ENCODE measurements around the gene WNT6. TPM values are rescaled to one million over a fixed set of nuclear protein-coding genes. Genes with fewer than 3 reads are reported as not detected.
A peak's percentile ranks its signal among the peaks of the same experiment; 100 is the strongest.

WNT6 gene
- not detected for total RNA-seq

- Histone ChIP-seq H3K36me3 (ENCODE audit: control insufficient read depth in 3 of 3, insufficient read depth in 3 of 3, low read length in 3 of 3) (no peaks in the 10 kb centered on the region), H3K4me1 (ENCODE audit: control insufficient read depth in 3 of 3, insufficient read depth in 3 of 3, low read length in 3 of 3) (peaks cover 11 to 23% (median 12%) of the 10 kb centered on the region in 3 donors), H3K9ac (ENCODE audit: low read depth in 1 of 3, low read length in 3 of 3) (peak within 1 kb of the TSS in 2 of 3 donors; percentile 10 to 57), H3K9me3 (ENCODE audit: control insufficient read depth in 3 of 3, low read length in 3 of 3) (no peaks in the 10 kb centered on the region), H3K27me3 (ENCODE audit: control insufficient read depth in 3 of 3, insufficient read depth in 3 of 3, low read length in 3 of 3) (peaks cover 44 to 63% (median 50%) of the 10 kb centered on the region in 3 donors), H3K27ac (ENCODE audit: low read depth, low read length) (no peak within 1 kb of the TSS), H3K4me3 (ENCODE audit: low read length in 3 of 3) (peak within 1 kb of the TSS; percentile 8 to 60 (median 48))
Observed at GRCh38 chr2:218859556-218859987, at the start of gene WNT6. WNT6 (plus strand) TSS chr2:218859805; CDS start chr2:218860038, 233 bp downstream.

- Histone ChIP-seq H3K9ac (ENCODE audit: low read depth in 1 of 3, low read length in 3 of 3) (no peak overlapping the region), H3K36me3 (ENCODE audit: control insufficient read depth in 3 of 3, insufficient read depth in 3 of 3, low read length in 3 of 3) (peaks cover 26 to 36% (median 27%) of the 10 kb centered on the region in 3 donors), H3K4me1 (ENCODE audit: control insufficient read depth in 3 of 3, insufficient read depth in 3 of 3, low read length in 3 of 3) (peaks cover 14 to 22% (median 21%) of the 10 kb centered on the region in 3 donors), H3K27ac (ENCODE audit: low read depth, low read length) (no peak overlapping the region), H3K9me3 (ENCODE audit: control insufficient read depth in 3 of 3, low read length in 3 of 3) (no peaks in the 10 kb centered on the region), H3K4me3 (ENCODE audit: low read length in 3 of 3) (no peak overlapping the region), H3K27me3 (ENCODE audit: control insufficient read depth in 3 of 3, insufficient read depth in 3 of 3, low read length in 3 of 3) (no peaks in the 10 kb centered on the region)
Observed at GRCh38 chr2:218810256-218810655, 49.3 kb upstream of the WNT6 start.

DNA sequence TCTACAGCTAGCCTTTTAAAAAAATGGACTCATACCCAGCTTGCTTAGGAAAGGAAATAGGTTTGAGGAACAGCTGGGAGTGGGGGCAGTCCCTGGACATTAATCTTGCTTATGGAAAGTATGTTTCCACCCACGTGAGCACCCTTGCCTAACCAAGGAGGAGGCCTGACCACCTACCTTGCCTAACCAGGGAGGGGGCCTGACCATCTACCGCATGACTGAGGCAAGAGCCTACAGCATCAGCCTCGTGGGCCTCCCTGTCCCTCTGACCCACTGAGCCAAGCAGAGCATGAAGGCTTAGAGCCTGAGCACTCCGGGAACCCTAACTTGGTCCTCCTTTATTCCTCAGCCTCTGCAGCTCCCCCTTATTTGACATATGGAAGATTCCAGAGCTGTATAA is 48.2 kb upstream of the WNT6 start:
- Histone ChIP-seq H3K9ac (ENCODE audit: low read depth in 1 of 3, low read length in 3 of 3) (no peak overlapping the region), H3K36me3 (ENCODE audit: control insufficient read depth in 3 of 3, insufficient read depth in 3 of 3, low read length in 3 of 3) (peaks cover 31 to 43% (median 32%) of the 10 kb centered on the region in 3 donors), H3K4me1 (ENCODE audit: control insufficient read depth in 3 of 3, insufficient read depth in 3 of 3, low read length in 3 of 3) (peaks cover 12 to 23% (median 16%) of the 10 kb centered on the region in 3 donors), H3K27me3 (ENCODE audit: control insufficient read depth in 3 of 3, insufficient read depth in 3 of 3, low read length in 3 of 3) (no peaks in the 10 kb centered on the region), H3K4me3 (ENCODE audit: low read length in 3 of 3) (no peak overlapping the region), H3K9me3 (ENCODE audit: control insufficient read depth in 3 of 3, low read length in 3 of 3) (no peaks in the 10 kb centered on the region), H3K27ac (ENCODE audit: low read depth, low read length) (no peak overlapping the region)

GRCh38 chr2:218812096-218812815 is 47.3 kb upstream of the WNT6 start:
- Histone ChIP-seq H3K9ac (ENCODE audit: low read depth in 1 of 3, low read length in 3 of 3) (no peak overlapping the region), H3K4me3 (ENCODE audit: low read length in 3 of 3) (no peak overlapping the region), H3K4me1 (ENCODE audit: control insufficient read depth in 3 of 3, insufficient read depth in 3 of 3, low read length in 3 of 3) (peaks cover 16 to 27% (median 17%) of the 10 kb centered on the region in 3 donors), H3K27ac (ENCODE audit: low read depth, low read length) (no peak overlapping the region), H3K27me3 (ENCODE audit: control insufficient read depth in 3 of 3, insufficient read depth in 3 of 3, low read length in 3 of 3) (no peaks in the 10 kb centered on the region), H3K36me3 (ENCODE audit: control insufficient read depth in 3 of 3, insufficient read depth in 3 of 3, low read length in 3 of 3) (peaks cover 31 to 47% (median 32%) of the 10 kb centered on the region in 3 donors), H3K9me3 (ENCODE audit: control insufficient read depth in 3 of 3, low read length in 3 of 3) (no peaks in the 10 kb centered on the region)

- Histone ChIP-seq H3K27me3 (ENCODE audit: control insufficient read depth in 3 of 3, insufficient read depth in 3 of 3, low read length in 3 of 3) (no peaks in the 10 kb centered on the region), H3K9me3 (ENCODE audit: control insufficient read depth in 3 of 3, low read length in 3 of 3) (no peaks in the 10 kb centered on the region), H3K27ac (ENCODE audit: low read depth, low read length) (no peak overlapping the region), H3K9ac (ENCODE audit: low read depth in 1 of 3, low read length in 3 of 3) (no peak overlapping the region), H3K36me3 (ENCODE audit: control insufficient read depth in 3 of 3, insufficient read depth in 3 of 3, low read length in 3 of 3) (peaks cover 31 to 47% (median 32%) of the 10 kb centered on the region in 3 donors), H3K4me1 (ENCODE audit: control insufficient read depth in 3 of 3, insufficient read depth in 3 of 3, low read length in 3 of 3) (peaks cover 16 to 31% (median 20%) of the 10 kb centered on the region in 3 donors), H3K4me3 (ENCODE audit: low read length in 3 of 3) (no peak overlapping the region)
Observed at GRCh38 chr2:218812861-218813260, 46.7 kb upstream of the WNT6 start.

DNA sequence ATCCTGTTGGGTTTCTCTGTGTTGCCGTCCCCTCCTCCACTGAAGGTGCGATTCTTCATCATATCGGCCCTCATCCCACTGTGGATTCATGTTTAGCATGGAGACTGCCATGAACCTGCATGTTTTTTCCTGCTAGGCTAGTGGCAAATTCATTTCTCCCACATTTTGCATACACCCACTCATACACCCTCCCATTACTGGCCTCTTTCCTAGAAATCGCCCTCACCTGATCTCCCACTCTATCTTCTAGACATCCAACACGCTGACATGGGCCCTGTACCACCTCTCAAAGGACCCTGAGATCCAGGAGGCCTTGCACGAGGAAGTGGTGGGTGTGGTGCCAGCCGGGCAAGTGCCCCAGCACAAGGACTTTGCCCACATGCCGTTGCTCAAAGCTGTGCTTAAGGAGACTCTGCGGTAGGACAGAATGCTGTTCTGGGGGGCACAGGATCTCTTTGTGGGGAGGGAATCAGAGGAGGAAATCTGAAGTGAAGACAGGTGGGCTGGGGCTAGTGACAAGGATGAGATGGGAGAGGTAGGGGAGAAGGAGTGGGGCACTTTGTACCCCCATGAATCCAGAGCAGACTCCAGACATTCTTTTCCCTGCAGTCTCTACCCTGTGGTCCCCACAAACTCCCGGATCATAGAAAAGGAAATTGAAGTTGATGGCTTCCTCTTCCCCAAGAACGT is 45.7 kb upstream of the WNT6 start:
- Histone ChIP-seq H3K36me3 (ENCODE audit: control insufficient read depth in 3 of 3, insufficient read depth in 3 of 3, low read length in 3 of 3) (peaks cover 31 to 53% (median 32%) of the 10 kb centered on the region in 3 donors), H3K27ac (ENCODE audit: low read depth, low read length) (no peak overlapping the region), H3K9me3 (ENCODE audit: control insufficient read depth in 3 of 3, low read length in 3 of 3) (no peaks in the 10 kb centered on the region), H3K27me3 (ENCODE audit: control insufficient read depth in 3 of 3, insufficient read depth in 3 of 3, low read length in 3 of 3) (no peaks in the 10 kb centered on the region), H3K4me3 (ENCODE audit: low read length in 3 of 3) (no peak overlapping the region), H3K9ac (ENCODE audit: low read depth in 1 of 3, low read length in 3 of 3) (no peak overlapping the region), H3K4me1 (ENCODE audit: control insufficient read depth in 3 of 3, insufficient read depth in 3 of 3, low read length in 3 of 3) (peaks cover 16 to 25% (median 20%) of the 10 kb centered on the region in 3 donors)

GRCh38 chr2:218814540-218815243 is 44.9 kb upstream of the WNT6 start:
- Histone ChIP-seq H3K9me3 (ENCODE audit: control insufficient read depth in 3 of 3, low read length in 3 of 3) (no peaks in the 10 kb centered on the region), H3K4me1 (ENCODE audit: control insufficient read depth in 3 of 3, insufficient read depth in 3 of 3, low read length in 3 of 3) (peaks cover 12 to 18% (median 13%) of the 10 kb centered on the region in 3 donors), H3K27ac (ENCODE audit: low read depth, low read length) (no peak overlapping the region), H3K4me3 (ENCODE audit: low read length in 3 of 3) (no peak overlapping the region), H3K36me3 (ENCODE audit: control insufficient read depth in 3 of 3, insufficient read depth in 3 of 3, low read length in 3 of 3) (peaks cover 31 to 56% (median 32%) of the 10 kb centered on the region in 3 donors), H3K9ac (ENCODE audit: low read depth in 1 of 3, low read length in 3 of 3) (no peak overlapping the region), H3K27me3 (ENCODE audit: control insufficient read depth in 3 of 3, insufficient read depth in 3 of 3, low read length in 3 of 3) (no peaks in the 10 kb centered on the region)

- H3K27me3 ChIP-seq (ENCODE audit: control insufficient read depth in 3 of 3, insufficient read depth in 3 of 3, low read length in 3 of 3), result no peaks in the 10 kb centered on the region
- H3K9me3 ChIP-seq (ENCODE audit: control insufficient read depth in 3 of 3, low read length in 3 of 3), result no peaks in the 10 kb centered on the region
- peaks cover 31 to 56% (median 32%) of the 10 kb centered on the region in 3 donors for H3K36me3 ChIP-seq (ENCODE audit: control insufficient read depth in 3 of 3, insufficient read depth in 3 of 3, low read length in 3 of 3)
- no peak overlapping the region for H3K4me3 ChIP-seq (ENCODE audit: low read length in 3 of 3)
- no peak overlapping the region for H3K27ac ChIP-seq (ENCODE audit: low read depth, low read length)
- peaks cover 12 to 17% (median 13%) of the 10 kb centered on the region in 3 donors for H3K4me1 ChIP-seq (ENCODE audit: control insufficient read depth in 3 of 3, insufficient read depth in 3 of 3, low read length in 3 of 3)
- H3K9ac ChIP-seq (ENCODE audit: low read depth in 1 of 3, low read length in 3 of 3), result peak overlapping the region in 1 of 3 donors; percentile 57
Observed at GRCh38 chr2:218815244-218815637, 44.4 kb upstream of the WNT6 start.

DNA sequence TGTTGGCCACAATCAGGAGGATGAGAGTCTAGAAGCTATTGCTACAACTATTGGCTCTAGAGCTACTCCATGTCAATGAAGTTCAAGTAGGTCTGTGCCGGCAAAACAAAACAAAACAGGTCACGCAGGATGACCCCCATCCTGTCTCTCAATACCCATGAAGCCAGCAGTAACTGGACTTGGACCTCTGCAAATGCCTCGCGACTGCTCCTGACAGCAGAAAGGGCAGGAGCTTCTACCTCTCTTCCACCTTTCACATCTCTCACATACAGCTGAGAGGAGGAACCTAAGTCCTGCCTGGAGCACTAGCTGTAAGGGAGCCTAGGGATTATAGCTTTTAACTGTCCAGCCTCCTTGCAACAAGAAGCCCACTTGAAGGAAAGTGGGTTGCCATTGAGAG is 44.0 kb upstream of the WNT6 start:
- no peak overlapping the region for H3K9ac ChIP-seq (ENCODE audit: low read depth in 1 of 3, low read length in 3 of 3)
- H3K27ac ChIP-seq (ENCODE audit: low read depth, low read length), result no peak overlapping the region
- no peaks in the 10 kb centered on the region for H3K27me3 ChIP-seq (ENCODE audit: control insufficient read depth in 3 of 3, insufficient read depth in 3 of 3, low read length in 3 of 3)
- H3K9me3 ChIP-seq (ENCODE audit: control insufficient read depth in 3 of 3, low read length in 3 of 3), result no peaks in the 10 kb centered on the region
- H3K4me3 ChIP-seq (ENCODE audit: low read length in 3 of 3), result no peak overlapping the region
- H3K36me3 ChIP-seq (ENCODE audit: control insufficient read depth in 3 of 3, insufficient read depth in 3 of 3, low read length in 3 of 3), result peaks cover 31 to 56% (median 32%) of the 10 kb centered on the region in 3 donors
- peaks cover 13 to 18% (median 15%) of the 10 kb centered on the region in 3 donors for H3K4me1 ChIP-seq (ENCODE audit: control insufficient read depth in 3 of 3, insufficient read depth in 3 of 3, low read length in 3 of 3)

Data from skeletal muscle tissue (tissue), 4 donors.